Neutrophil (primary cell): ENCODE measurements around the gene MRPS5.

Experiments
- H3K27ac ChIP-seq: fragments of 200-600 bp; sonication (generic); 2 replicates; pipeline ENCODE4 v1.5.1; 2016; ENCODE audit warnings: mild to moderate bottlenecking, moderate library complexity
- H3K27me3 ChIP-seq: fragments of 200-600 bp; sonication (generic); 2 replicates; pipeline ENCODE4 v1.6.0; 2016; ENCODE audit warnings: mild to moderate bottlenecking
- H3K36me3 ChIP-seq: fragments of 200-600 bp; sonication (generic); 2 replicates; pipeline ENCODE4 v1.5.1; 2017
- H3K4me1 ChIP-seq, 2 experiments: fragments of 200-600 bp in 1 of 2; sonication (generic) in 1 of 2; 1 replicate in 1 of 2; 2 replicates in 1 of 2; pipeline versions ENCODE4 v1.5.1 to v1.6.1; 2013 to 2016; ENCODE audit warnings: low read depth in 1 of 2, low read length in 1 of 2, mild to moderate bottlenecking in 1 of 2, moderate library complexity in 1 of 2; ENCODE audit not compliant: control insufficient read depth in 1 of 2, insufficient read depth in 1 of 2
- H3K4me3 ChIP-seq, 2 experiments: fragments of 200-600 bp in 1 of 2; sonication (generic) in 1 of 2; 1 replicate in 1 of 2; 2 replicates in 1 of 2; pipeline ENCODE4 v1.5.1; 2013 to 2016; ENCODE audit warnings: low read depth in 1 of 2, low read length in 1 of 2, mild to moderate bottlenecking in 1 of 2, moderate library complexity in 1 of 2
- H3K9me3 ChIP-seq: fragments of 200-600 bp; sonication (generic); 2 replicates; pipeline ENCODE4 v1.5.1; 2016
- CTCF ChIP-seq: fragments of 200-600 bp; sonication (generic); IDR thresholded peaks from 2 replicates; pipeline ENCODE4 v1.5.1; 2016; ENCODE audit warnings: antibody characterized with exemption

The MRPS5 gene

DNA sequence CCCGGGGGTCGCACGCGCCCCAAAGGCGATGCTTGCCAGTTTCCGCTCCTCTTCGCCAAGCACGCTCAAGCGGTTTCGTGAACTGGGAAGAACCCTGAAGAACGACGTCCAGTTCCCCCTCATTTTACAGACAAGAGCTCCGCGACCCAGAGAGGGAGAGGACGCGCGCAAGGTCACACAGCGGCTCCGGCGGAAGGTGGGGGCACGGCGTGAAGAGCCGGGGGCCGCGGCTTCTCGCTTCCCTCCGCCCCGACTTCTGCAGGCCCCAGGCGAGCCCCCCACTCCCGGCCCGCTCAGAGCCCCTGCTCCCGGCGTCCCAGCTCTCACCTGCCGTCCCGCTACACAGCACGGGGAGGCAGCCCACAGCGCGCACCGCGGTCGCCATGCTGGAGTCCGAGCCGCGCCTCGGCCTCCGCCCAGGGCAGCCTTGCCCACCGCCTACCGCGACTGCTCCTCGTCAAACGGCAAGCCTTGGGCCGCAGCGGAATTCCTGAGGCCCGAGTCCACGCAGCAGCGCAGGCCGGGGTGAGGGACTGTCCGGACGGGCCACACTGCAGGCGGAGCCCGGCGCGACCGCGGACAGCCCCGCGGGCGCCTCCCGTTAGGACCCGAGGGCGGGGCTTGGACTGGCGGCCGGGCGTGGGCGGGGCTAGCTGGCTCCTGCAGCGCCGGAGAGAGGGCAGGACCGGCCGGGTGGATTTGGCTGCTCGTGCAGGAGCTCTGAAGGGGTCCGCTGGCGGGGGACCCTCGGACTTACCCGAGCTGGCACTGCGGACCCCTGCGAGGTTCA is at the start of gene MRPS5:
MRPS5 (minus strand) TSS at position 402 of the 790 bp plus-strand sequence; CDS start at position 385, 17 bp downstream.
- no peaks in the 10 kb centered on the region for H3K27me3 ChIP-seq
- no peaks in the 10 kb centered on the region for H3K9me3 ChIP-seq
- peaks cover 8 to 13% of the 10 kb centered on the region in 2 experiments for H3K4me1 ChIP-seq
- no peak for TF ChIP-seq CTCF
- peak within 1 kb of the TSS; percentile 93 for H3K27ac ChIP-seq
- H3K36me3 ChIP-seq: no peaks in the 10 kb centered on the region
- H3K4me3 ChIP-seq: peak within 1 kb of the TSS; percentile 82

DNA sequence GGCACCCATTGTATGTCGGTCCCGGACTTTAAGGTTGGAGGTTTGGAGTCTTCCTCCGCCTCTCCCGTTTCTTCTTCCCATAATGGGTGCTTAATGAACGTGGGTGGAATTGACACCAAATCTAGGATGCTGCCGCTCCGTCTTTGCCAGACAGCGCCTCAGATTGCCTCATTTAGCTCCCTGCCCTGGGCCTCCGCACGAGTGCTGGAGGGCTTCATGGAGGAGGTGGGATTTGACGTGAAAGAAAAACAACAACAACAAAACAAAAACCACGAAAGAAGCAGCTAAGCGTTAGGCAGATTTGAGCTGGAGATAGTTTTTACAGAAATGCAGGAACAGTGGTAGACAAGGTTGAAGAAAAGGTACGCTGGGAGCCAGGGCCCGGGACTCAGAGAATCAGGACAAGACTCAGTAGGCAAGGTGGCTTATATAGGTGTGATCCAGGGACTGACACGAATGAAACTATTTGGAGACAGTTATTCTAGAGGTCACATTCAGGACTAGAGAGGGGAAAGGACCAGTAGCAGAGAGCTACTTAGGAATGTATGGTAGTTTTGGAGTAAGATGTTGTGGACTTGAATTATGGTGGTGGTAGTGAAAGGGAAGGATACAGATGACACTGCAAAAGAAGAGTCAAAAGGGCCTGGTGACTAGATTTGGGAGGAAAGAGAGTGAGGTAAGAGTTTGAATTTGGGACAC is 44.6 kb upstream of the MRPS5 start:
- TF ChIP-seq CTCF: no peak
- Histone ChIP-seq H3K27me3 (no peaks in the 10 kb centered on the region), H3K9me3 (no peaks in the 10 kb centered on the region), H3K4me3 (peak overlapping the region; percentile 86 to 89), H3K4me1 (peaks cover 13 to 14% of the 10 kb centered on the region in 2 experiments), H3K27ac (peak overlapping the region; percentile 80), H3K36me3 (no peaks in the 10 kb centered on the region)

- no peak for TF ChIP-seq CTCF
Measured at GRCh38 chr2:95165371-95166064, 43.9 kb upstream of the MRPS5 start, which contains the start of gene ZNF2. TSS of gene ZNF2 (plus strand) at chr2:95165809. CDS start at chr2:95176227, 10,418 bp downstream.

GRCh38 chr2:95165030-95165370 is 43.4 kb upstream of the MRPS5 start:
- no peak for TF ChIP-seq CTCF
- peak overlapping the region; percentile 80 for H3K27ac ChIP-seq
- peak overlapping the region; percentile 86 to 89 for H3K4me3 ChIP-seq
- H3K9me3 ChIP-seq: no peaks in the 10 kb centered on the region
- peaks cover 5% of the 10 kb centered on the region for H3K27me3 ChIP-seq
- H3K36me3 ChIP-seq: no peaks in the 10 kb centered on the region
- peaks cover 14% of the 10 kb centered on the region in 2 experiments for H3K4me1 ChIP-seq

More at GRCh38 chr2:95165371-95166064, 43.9 kb upstream of the MRPS5 start, which contains the start of gene ZNF2:
- peaks cover 13 to 14% of the 10 kb centered on the region in 2 experiments for H3K4me1 ChIP-seq
- H3K9me3 ChIP-seq: no peaks in the 10 kb centered on the region
- no peaks in the 10 kb centered on the region for H3K36me3 ChIP-seq
- peak within 1 kb of the TSS; percentile 80 for H3K27ac ChIP-seq
- H3K4me3 ChIP-seq: peak within 1 kb of the TSS; percentile 86 to 89
- H3K27me3 ChIP-seq: no peaks in the 10 kb centered on the region

GRCh38 chr2:95159690-95160449 is 38.3 kb upstream of the MRPS5 start, which contains the start of gene ZNF514:
TSS of gene ZNF514 (minus strand) at chr2:95159848. CDS start at chr2:95153253, 6,595 bp downstream.
- Histone ChIP-seq H3K27ac (peak within 1 kb of the TSS; percentile 6), H3K9me3 (no peaks in the 10 kb centered on the region), H3K4me3 (peak within 1 kb of the TSS; percentile 65 to 66), H3K36me3 (no peaks in the 10 kb centered on the region), H3K27me3 (peaks cover 17% of the 10 kb centered on the region), H3K4me1 (peaks cover 12 to 17% of the 10 kb centered on the region in 2 experiments)
- no peak for TF ChIP-seq CTCF
